ENCODE measurements around the gene TLE4.
A peak's percentile ranks its signal among the peaks of the same experiment; 100 is the strongest.

Gene TLE4

DNA sequence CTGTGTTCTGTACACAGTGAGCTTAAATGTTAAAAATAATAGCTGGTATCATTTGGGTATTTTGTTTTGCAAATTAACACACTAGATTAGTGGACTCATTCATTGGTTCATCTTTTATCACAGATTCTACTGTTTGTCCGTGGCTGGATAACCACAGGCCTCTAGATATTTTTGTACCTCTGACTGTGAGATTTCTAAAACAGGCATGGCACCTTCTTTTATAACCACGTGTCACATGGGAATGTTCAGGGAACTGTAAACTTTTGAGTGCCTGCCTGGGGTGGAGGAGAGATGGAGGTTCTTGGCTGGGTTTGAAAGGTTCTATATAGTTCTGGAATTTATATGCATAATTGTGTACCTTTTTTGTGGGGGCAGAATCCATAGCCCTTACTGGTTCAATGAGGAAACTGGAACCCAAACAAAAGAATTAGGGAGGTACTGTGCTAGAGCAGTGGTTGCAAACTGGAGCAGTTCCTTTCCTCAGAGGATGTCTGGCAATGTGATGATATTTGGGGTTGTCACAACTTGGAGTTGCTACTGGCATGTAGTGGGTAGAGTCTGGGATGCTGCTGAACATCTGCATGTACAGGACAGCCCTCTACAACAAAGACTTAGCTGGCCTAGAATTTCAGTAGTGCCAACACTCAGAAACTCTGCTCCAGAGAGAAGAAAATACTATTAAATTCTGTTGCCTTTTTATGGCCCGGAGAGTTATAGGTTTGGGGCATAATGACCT, 16.9 kb downstream of the TLE4 start:
- TF ChIP-seq, protein P1, sequence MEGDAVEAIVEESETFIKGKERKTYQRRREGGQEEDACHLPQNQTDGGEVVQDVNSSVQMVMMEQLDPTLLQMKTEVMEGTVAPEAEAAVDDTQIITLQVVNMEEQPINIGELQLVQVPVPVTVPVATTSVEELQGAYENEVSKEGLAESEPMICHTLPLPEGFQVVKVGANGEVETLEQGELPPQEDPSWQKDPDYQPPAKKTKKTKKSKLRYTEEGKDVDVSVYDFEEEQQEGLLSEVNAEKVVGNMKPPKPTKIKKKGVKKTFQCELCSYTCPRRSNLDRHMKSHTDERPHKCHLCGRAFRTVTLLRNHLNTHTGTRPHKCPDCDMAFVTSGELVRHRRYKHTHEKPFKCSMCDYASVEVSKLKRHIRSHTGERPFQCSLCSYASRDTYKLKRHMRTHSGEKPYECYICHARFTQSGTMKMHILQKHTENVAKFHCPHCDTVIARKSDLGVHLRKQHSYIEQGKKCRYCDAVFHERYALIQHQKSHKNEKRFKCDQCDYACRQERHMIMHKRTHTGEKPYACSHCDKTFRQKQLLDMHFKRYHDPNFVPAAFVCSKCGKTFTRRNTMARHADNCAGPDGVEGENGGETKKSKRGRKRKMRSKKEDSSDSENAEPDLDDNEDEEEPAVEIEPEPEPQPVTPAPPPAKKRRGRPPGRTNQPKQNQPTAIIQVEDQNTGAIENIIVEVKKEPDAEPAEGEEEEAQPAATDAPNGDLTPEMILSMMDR (IDR thresholded peaks at IDR 0.05; ENCODE audit: low read depth, low read length), result no peak
- TF ChIP-seq MYC (IDR thresholded peaks at IDR 0.05; ENCODE audit: low read depth, low read length) (no peak), POLR2A (IDR thresholded peaks at IDR 0.05; ENCODE audit: extremely low read depth, insufficient read length) (no peak)
- TF ChIP-seq, protein P2, sequence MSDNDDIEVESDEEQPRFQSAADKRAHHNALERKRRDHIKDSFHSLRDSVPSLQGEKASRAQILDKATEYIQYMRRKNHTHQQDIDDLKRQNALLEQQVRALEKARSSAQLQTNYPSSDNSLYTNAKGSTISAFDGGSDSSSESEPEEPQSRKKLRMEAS (IDR thresholded peaks at IDR 0.05; ENCODE audit: low read depth, low read length), result no peak
- DNase-seq (ENCODE audit: low read depth), result no peak
- no peak overlapping the region for H3K4me3 ChIP-seq (ENCODE audit: low read depth, low read length)

GRCh38 chr9:79591458-79591857, 19.7 kb downstream of the TLE4 start:
- no peak for TF ChIP-seq POLR2A (IDR thresholded peaks at IDR 0.05; ENCODE audit: extremely low read depth, insufficient read length)
- TF ChIP-seq, protein P1 (IDR thresholded peaks at IDR 0.05; ENCODE audit: low read depth, low read length), result no peak
- TF ChIP-seq, protein P2 (IDR thresholded peaks at IDR 0.05; ENCODE audit: low read depth, low read length), result no peak
- no peak for TF ChIP-seq MYC (IDR thresholded peaks at IDR 0.05; ENCODE audit: low read depth, low read length)
- no peak overlapping the region for H3K4me3 ChIP-seq (ENCODE audit: low read depth, low read length)
- no peak for DNase-seq (ENCODE audit: low read depth)

GRCh38 chr9:79592726-79593493, 21.1 kb downstream of the TLE4 start:
- DNase-seq (ENCODE audit: low read depth), result peak; percentile 75
- TF ChIP-seq POLR2A (IDR thresholded peaks at IDR 0.05; ENCODE audit: extremely low read depth, insufficient read length), result no peak
- TF ChIP-seq, protein P2 (IDR thresholded peaks at IDR 0.05; ENCODE audit: low read depth, low read length), result 0 out of 2 replicates have a peak, but pooled peaks have one; percentile 13
- H3K4me3 ChIP-seq (ENCODE audit: low read depth, low read length), result peak overlapping the region; percentile 28

DNA sequence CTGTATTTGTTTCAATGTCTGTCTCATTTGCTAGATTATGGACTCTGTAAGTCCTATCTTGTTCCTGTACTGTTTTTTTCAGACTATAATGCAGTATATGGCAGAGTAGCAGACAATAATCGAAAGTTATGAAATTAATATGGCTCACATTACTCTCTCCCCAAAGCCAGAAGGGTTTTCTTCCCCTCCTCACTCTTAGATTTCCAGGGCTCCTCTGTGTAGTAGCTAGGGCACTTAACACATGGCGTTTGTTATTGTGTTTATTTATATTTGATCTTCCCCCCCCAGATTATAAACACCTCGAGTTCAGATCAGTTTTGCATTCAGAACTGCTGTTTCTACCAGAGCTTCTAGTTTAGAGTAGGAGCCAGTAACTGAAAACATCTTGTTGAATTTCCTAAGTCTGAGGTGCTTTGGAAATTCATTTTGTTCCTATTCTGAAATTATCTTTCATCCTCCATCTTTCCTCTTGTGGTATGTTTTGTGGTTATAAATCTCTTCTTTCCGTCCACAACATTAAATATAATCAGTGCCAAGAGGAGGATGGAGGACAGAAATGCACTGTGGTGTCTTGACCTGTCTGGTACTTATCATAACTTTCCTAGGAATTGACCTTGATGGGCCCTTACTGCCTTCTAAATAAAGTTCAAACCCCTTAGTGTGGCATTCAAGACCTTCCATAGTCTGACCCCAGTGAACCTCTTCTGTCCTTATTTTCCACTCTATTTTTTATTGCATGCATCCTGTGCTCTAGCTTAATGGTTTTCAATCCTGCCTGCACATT, 27.0 kb downstream of the TLE4 start:
- TF ChIP-seq MYC (IDR thresholded peaks at IDR 0.05; ENCODE audit: low read depth, low read length) (no peak), POLR2A (IDR thresholded peaks at IDR 0.05; ENCODE audit: extremely low read depth, insufficient read length) (no peak)
- TF ChIP-seq, protein P1 (IDR thresholded peaks at IDR 0.05; ENCODE audit: low read depth, low read length), result no peak
- TF ChIP-seq, protein P2 (IDR thresholded peaks at IDR 0.05; ENCODE audit: low read depth, low read length), result no peak
- no peak overlapping the region for H3K4me3 ChIP-seq (ENCODE audit: low read depth, low read length)
- DNase-seq (ENCODE audit: low read depth), result no peak

- no peak for DNase-seq (ENCODE audit: low read depth)
- TF ChIP-seq, protein P2 (IDR thresholded peaks at IDR 0.05; ENCODE audit: low read depth, low read length), result no peak
- no peak for TF ChIP-seq POLR2A (IDR thresholded peaks at IDR 0.05; ENCODE audit: extremely low read depth, insufficient read length)
- TF ChIP-seq, protein P1 (IDR thresholded peaks at IDR 0.05; ENCODE audit: low read depth, low read length), result no peak
- TF ChIP-seq MYC (IDR thresholded peaks at IDR 0.05; ENCODE audit: low read depth, low read length), result no peak
- H3K4me3 ChIP-seq (ENCODE audit: low read depth, low read length), result no peak overlapping the region
These were observed 28.7 kb downstream of the TLE4 start for GRCh38 chr9:79600466-79600865.
